Measurements from ENCODE around the gene VSIG8. TPM values are rescaled to one million over a fixed set of nuclear protein-coding genes. Genes with fewer than 3 reads are reported as not detected.

The VSIG8 gene
- total RNA-seq, 1 experiment from 2014 or later = not detected

DNA sequence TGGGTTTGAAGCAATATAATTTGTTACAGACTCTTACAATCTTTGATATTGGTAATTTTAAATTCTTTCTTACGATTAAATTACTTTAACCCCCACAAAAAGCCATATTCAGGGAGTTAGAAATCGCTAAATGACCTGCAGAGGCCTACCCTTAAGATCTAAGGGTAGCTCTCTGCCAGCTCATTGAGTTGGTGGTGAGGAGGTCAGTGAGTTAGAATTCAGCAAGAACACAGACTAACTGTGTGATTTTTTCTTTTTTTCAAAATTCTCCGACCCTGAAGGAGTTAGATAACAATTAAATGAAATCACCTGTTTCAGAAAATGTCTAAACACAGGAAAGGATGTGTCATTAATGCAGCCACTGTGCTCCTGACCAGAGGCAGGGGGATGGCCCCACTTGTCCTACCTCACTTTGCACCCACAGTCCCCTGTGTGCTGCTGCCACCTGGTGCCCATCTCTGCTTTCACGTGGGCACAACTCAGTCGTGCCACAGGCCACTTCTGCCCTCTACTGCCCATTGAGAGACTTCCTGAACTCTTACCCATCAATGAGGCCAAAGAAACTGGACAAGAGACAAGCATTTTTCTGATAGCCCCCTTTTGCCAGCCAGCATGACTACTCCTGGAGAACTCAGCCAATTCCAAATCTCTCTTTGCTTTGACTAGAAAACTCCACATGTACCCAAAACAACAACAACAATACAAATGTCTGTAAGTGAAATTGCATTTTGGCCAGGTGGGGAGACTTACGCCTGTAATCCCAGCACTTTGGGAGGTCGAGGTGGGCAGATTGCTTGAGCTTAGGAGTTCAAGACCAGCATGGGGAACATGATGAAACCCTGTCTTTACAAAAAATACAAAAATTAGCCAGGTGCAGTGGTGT, 29.1 kb upstream of the VSIG8 start:
- H3K4me1 Mint-ChIP-seq = peaks cover 9% of the 10 kb centered on the region
- peaks cover 2% of the 10 kb centered on the region; the same call in 1 of the 2 replicates for H3K27me3 Mint-ChIP-seq (ENCODE audit: low read depth)
- peak; percentile 82 for DNase-seq (ENCODE audit: low spot score)
- H3K4me3 Mint-ChIP-seq = no peak overlapping the region
- TF ChIP-seq, protein P1, sequence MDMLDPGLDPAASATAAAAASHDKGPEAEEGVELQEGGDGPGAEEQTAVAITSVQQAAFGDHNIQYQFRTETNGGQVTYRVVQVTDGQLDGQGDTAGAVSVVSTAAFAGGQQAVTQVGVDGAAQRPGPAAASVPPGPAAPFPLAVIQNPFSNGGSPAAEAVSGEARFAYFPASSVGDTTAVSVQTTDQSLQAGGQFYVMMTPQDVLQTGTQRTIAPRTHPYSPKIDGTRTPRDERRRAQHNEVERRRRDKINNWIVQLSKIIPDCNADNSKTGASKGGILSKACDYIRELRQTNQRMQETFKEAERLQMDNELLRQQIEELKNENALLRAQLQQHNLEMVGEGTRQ (CRISPR knock-in tag; IDR thresholded peaks at IDR 0.05) = peak; percentile 56
- no peak for TF ChIP-seq ZNF671 (CRISPR knock-in tag; IDR thresholded peaks at IDR 0.05)
- peak; percentile 79 for TF ChIP-seq CTCF (IDR thresholded peaks at IDR 0.05)
- no peak for TF ChIP-seq CBFB (CRISPR knock-in tag; IDR thresholded peaks at IDR 0.05; ENCODE audit: low read depth)
- H3K27ac Mint-ChIP-seq = no peak overlapping the region
- H3K36me3 Mint-ChIP-seq = no peaks in the 10 kb centered on the region
- H3K9me3 Mint-ChIP-seq = no peaks in the 10 kb centered on the region
- CTCF ChIA-PET = interaction anchor here (0.6 to 11.5 kb wide), 37 partner anchors 9 to 694 kb away, joined by 3 to 188 read pairs (median 5); partner anchors contain the start of genes CFAP45, DUSP23 and FCRL6
- POLR2A ChIA-PET = interaction anchor here (0.8 kb wide), 1 partner anchor 80 kb away, joined by 4 read pairs; no protein-coding TSS in a partner anchor
- peak; percentile 93 for ATAC-seq

- ATAC-seq (no peak), DNase-seq (ENCODE audit: low spot score) (no peak)
- no peaks in the 10 kb centered on the region for H3K36me3 Mint-ChIP-seq
- no peak overlapping the region for H3K4me3 Mint-ChIP-seq
- POLR2A ChIA-PET = interaction anchor here (0.8 kb wide), 1 partner anchor 79 kb away, joined by 4 read pairs; no protein-coding TSS in a partner anchor
- H3K4me1 Mint-ChIP-seq = peaks cover 9% of the 10 kb centered on the region
- H3K27me3 Mint-ChIP-seq (ENCODE audit: low read depth) = peaks cover 2% of the 10 kb centered on the region; the same call in 1 of the 2 replicates
- no peaks in the 10 kb centered on the region for H3K9me3 Mint-ChIP-seq
- CTCF ChIA-PET = interaction anchor here (0.6 to 11.5 kb wide), 20 partner anchors 17 to 693 kb away, joined by 3 to 188 read pairs (median 7); partner anchors contain the start of genes DUSP23 and FCRL6
- H3K27ac Mint-ChIP-seq = no peak overlapping the region
- TF ChIP-seq, protein P2, sequence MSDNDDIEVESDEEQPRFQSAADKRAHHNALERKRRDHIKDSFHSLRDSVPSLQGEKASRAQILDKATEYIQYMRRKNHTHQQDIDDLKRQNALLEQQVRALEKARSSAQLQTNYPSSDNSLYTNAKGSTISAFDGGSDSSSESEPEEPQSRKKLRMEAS (CRISPR knock-in tag; IDR thresholded peaks at IDR 0.05) = no peak
- TF ChIP-seq ZNF232 (CRISPR knock-in tag; IDR thresholded peaks at IDR 0.05) (no peak), E2F1 (CRISPR knock-in tag; IDR thresholded peaks at IDR 0.05) (no peak), NR2C2 (CRISPR knock-in tag; IDR thresholded peaks at IDR 0.05) (no peak), RELA (CRISPR knock-in tag; IDR thresholded peaks at IDR 0.05; ENCODE audit: borderline replicate concordance) (no peak), MXD4 (CRISPR knock-in tag; IDR thresholded peaks at IDR 0.05; ENCODE audit: borderline replicate concordance) (no peak), FOXJ3 (CRISPR knock-in tag; IDR thresholded peaks at IDR 0.05; ENCODE audit: borderline replicate concordance) (no peak), PRRX2 (CRISPR knock-in tag; IDR thresholded peaks at IDR 0.05) (no peak), NFE2L1 (CRISPR knock-in tag; IDR thresholded peaks at IDR 0.05) (no peak), ZNF317 (CRISPR knock-in tag; IDR thresholded peaks at IDR 0.05; ENCODE audit: borderline replicate concordance, low read depth) (no peak), AFF4 (CRISPR knock-in tag; IDR thresholded peaks at IDR 0.05; ENCODE audit: borderline replicate concordance) (no peak), CBFB (CRISPR knock-in tag; IDR thresholded peaks at IDR 0.05; ENCODE audit: low read depth) (no peak), NR1H2 (CRISPR knock-in tag; IDR thresholded peaks at IDR 0.05) (no peak), ZNF263 (CRISPR knock-in tag; IDR thresholded peaks at IDR 0.05; ENCODE audit: low read depth) (no peak), CREB1 (CRISPR knock-in tag; IDR thresholded peaks at IDR 0.05) (no peak)
- TF ChIP-seq, protein P3, sequence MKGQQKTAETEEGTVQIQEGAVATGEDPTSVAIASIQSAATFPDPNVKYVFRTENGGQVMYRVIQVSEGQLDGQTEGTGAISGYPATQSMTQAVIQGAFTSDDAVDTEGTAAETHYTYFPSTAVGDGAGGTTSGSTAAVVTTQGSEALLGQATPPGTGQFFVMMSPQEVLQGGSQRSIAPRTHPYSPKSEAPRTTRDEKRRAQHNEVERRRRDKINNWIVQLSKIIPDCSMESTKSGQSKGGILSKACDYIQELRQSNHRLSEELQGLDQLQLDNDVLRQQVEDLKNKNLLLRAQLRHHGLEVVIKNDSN (CRISPR knock-in tag; IDR thresholded peaks at IDR 0.05) = no peak
- TF ChIP-seq, protein P4, sequence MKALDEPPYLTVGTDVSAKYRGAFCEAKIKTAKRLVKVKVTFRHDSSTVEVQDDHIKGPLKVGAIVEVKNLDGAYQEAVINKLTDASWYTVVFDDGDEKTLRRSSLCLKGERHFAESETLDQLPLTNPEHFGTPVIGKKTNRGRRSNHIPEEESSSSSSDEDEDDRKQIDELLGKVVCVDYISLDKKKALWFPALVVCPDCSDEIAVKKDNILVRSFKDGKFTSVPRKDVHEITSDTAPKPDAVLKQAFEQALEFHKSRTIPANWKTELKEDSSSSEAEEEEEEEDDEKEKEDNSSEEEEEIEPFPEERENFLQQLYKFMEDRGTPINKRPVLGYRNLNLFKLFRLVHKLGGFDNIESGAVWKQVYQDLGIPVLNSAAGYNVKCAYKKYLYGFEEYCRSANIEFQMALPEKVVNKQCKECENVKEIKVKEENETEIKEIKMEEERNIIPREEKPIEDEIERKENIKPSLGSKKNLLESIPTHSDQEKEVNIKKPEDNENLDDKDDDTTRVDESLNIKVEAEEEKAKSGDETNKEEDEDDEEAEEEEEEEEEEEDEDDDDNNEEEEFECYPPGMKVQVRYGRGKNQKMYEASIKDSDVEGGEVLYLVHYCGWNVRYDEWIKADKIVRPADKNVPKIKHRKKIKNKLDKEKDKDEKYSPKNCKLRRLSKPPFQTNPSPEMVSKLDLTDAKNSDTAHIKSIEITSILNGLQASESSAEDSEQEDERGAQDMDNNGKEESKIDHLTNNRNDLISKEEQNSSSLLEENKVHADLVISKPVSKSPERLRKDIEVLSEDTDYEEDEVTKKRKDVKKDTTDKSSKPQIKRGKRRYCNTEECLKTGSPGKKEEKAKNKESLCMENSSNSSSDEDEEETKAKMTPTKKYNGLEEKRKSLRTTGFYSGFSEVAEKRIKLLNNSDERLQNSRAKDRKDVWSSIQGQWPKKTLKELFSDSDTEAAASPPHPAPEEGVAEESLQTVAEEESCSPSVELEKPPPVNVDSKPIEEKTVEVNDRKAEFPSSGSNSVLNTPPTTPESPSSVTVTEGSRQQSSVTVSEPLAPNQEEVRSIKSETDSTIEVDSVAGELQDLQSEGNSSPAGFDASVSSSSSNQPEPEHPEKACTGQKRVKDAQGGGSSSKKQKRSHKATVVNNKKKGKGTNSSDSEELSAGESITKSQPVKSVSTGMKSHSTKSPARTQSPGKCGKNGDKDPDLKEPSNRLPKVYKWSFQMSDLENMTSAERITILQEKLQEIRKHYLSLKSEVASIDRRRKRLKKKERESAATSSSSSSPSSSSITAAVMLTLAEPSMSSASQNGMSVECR (CRISPR knock-in tag; IDR thresholded peaks at IDR 0.05; ENCODE audit: borderline replicate concordance) = no peak
These were observed 27.9 kb upstream of the VSIG8 start for GRCh38 chr1:159890390-159890789.
